ENCODE measurements around the gene EYS.

DNA sequence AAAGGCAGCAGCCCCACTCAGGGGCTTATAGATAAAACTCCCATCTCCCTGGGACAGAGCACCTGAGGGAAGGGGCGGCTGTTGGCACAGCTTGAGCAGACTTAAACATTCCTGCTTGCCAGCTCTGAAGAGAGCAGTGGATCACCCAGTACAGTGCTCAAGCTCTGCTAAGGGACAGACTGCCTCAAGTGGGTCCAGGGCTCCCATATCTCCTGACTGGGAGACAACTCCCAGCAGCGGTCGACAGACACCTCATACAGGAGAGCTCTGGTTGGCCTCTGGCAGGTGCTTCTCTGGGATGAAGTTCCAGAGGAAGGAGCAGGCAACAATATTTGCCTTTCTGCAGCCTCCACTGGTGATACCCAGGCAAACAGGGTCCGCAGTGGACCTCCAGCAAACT lies 810.1 kb downstream of the EYS start:
- TF ChIP-seq POLR2AphosphoS5 (IDR thresholded peaks at IDR 0.05) (no peak), CTCF (IDR thresholded peaks at IDR 0.05) (no peak), POLR2A (IDR thresholded peaks at IDR 0.05) (no peak)

Data from stomach (tissue), 4 donors.